ENCODE results near the gene KIF6. TPM values are rescaled to one million over a fixed set of nuclear protein-coding genes. Genes with fewer than 3 reads are reported as not detected.

The KIF6 gene
- polyA plus RNA-seq, 3 donors = 2.7 to 4.0 (median 3.6) TPM

- DNase-seq (ENCODE audit: extremely low read depth in 1 of 11, low read depth in 9 of 11, low spot score in 4 of 11) = no peak
These were observed 109.6 kb downstream of the KIF6 start for GRCh38 chr6:39615622-39616021.

GRCh38 chr6:39614393-39614950, 110.7 kb downstream of the KIF6 start:
- no peak for DNase-seq (ENCODE audit: extremely low read depth in 1 of 11, low read depth in 9 of 11, low spot score in 4 of 11)

- peak; percentile 32 to 86 (median 52) for DNase-seq (ENCODE audit: extremely low read depth in 1 of 11, low read depth in 9 of 11, low spot score in 4 of 11)
These were observed 115.0 kb downstream of the KIF6 start for GRCh38 chr6:39610221-39610620.

GRCh38 chr6:39608652-39609345, 116.4 kb downstream of the KIF6 start:
- DNase-seq (ENCODE audit: extremely low read depth in 1 of 11, low read depth in 9 of 11, low spot score in 4 of 11) = no peak

GRCh38 chr6:39602601-39603519, 122.3 kb downstream of the KIF6 start:
- no peak for DNase-seq (ENCODE audit: extremely low read depth in 1 of 11, low read depth in 9 of 11, low spot score in 4 of 11)

- no peak for DNase-seq (ENCODE audit: extremely low read depth in 1 of 11, low read depth in 9 of 11, low spot score in 4 of 11)
These were observed 125.2 kb downstream of the KIF6 start for GRCh38 chr6:39599973-39600372.

- DNase-seq (ENCODE audit: extremely low read depth in 1 of 11, low read depth in 9 of 11, low spot score in 4 of 11) = no peak
These were observed 125.9 kb downstream of the KIF6 start for GRCh38 chr6:39599341-39599740.

- DNase-seq (ENCODE audit: extremely low read depth in 1 of 11, low read depth in 9 of 11, low spot score in 4 of 11) = no peak
These were observed 130.9 kb downstream of the KIF6 start for GRCh38 chr6:39594285-39594684.

- DNase-seq (ENCODE audit: extremely low read depth in 1 of 11, low read depth in 9 of 11, low spot score in 4 of 11) = no peak
These were observed 131.6 kb downstream of the KIF6 start for GRCh38 chr6:39593646-39594045.

GRCh38 chr6:39590871-39591393, 134.3 kb downstream of the KIF6 start:
- DNase-seq (ENCODE audit: extremely low read depth in 1 of 11, low read depth in 9 of 11, low spot score in 4 of 11) = no peak

- no peak for DNase-seq (ENCODE audit: extremely low read depth in 1 of 11, low read depth in 9 of 11, low spot score in 4 of 11)
These were observed 138.1 kb downstream of the KIF6 start for GRCh38 chr6:39587080-39587479.

- no peak for DNase-seq (ENCODE audit: extremely low read depth in 1 of 11, low read depth in 9 of 11, low spot score in 4 of 11)
These were observed 139.6 kb downstream of the KIF6 start for GRCh38 chr6:39585641-39586040.

GRCh38 chr6:39577446-39578165, 147.6 kb downstream of the KIF6 start:
- DNase-seq (ENCODE audit: extremely low read depth in 1 of 11, low read depth in 9 of 11, low spot score in 4 of 11) = no peak

- no peak for DNase-seq (ENCODE audit: extremely low read depth in 1 of 11, low read depth in 9 of 11, low spot score in 4 of 11)
These were observed 148.5 kb downstream of the KIF6 start for GRCh38 chr6:39576556-39577303.

GRCh38 chr6:39574991-39575390, 150.2 kb downstream of the KIF6 start:
- DNase-seq (ENCODE audit: extremely low read depth in 1 of 11, low read depth in 9 of 11, low spot score in 4 of 11) = no peak

GRCh38 chr6:39573541-39573940, 151.7 kb downstream of the KIF6 start:
- DNase-seq (ENCODE audit: extremely low read depth in 1 of 11, low read depth in 9 of 11, low spot score in 4 of 11) = no peak

- DNase-seq (ENCODE audit: extremely low read depth in 1 of 11, low read depth in 9 of 11, low spot score in 4 of 11) = no peak
These were observed 152.4 kb downstream of the KIF6 start for GRCh38 chr6:39572661-39573340.

GRCh38 chr6:39568896-39569295, 156.3 kb downstream of the KIF6 start:
- DNase-seq (ENCODE audit: extremely low read depth in 1 of 11, low read depth in 9 of 11, low spot score in 4 of 11) = no peak
